ENCODE measurements around the gene DHRS3. TPM values are rescaled to one million over a fixed set of nuclear protein-coding genes. Genes with fewer than 3 reads are reported as not detected.

The DHRS3 gene
- total and polyA plus RNA-seq, 8 donors = 15.1 to 103 (median 58.2) TPM

GRCh38 chr1:12585951-12586942 lies 31.8 kb downstream of the DHRS3 start:
- WGBS, 5 donors = 71 to 84% (median 80%) methylated on average over 16 to 19 of the region's 19 CpGs
- Histone ChIP-seq H3K4me1 (peaks cover 10 to 56% (median 27%) of the 10 kb centered on the region in 4 donors), H3K27me3 (no peaks in the 10 kb centered on the region), H3K4me3 (no peak overlapping the region), H3K36me3 (peaks cover 0 to 54% (median 20%) of the 10 kb centered on the region in 4 donors), H3K9me3 (no peaks in the 10 kb centered on the region), H3K27ac (peak overlapping the region; percentile 8 to 70 (median 37))
- DNase-seq = no peak
- intact Hi-C loops (cut with DNase I; ENCODE audit: low total_unique reads) = no loop called here
- TF ChIP-seq POLR2A (IDR thresholded peaks at IDR 0.05) (no peak), EP300 (IDR thresholded peaks at IDR 0.05) (no peak), CTCF (IDR thresholded peaks at IDR 0.05) (no peak), POLR2AphosphoS5 (IDR thresholded peaks at IDR 0.05) (no peak)

- intact Hi-C loops (cut with DNase I; ENCODE audit: low total_unique reads) = no loop called here
- Histone ChIP-seq H3K9me3 (no peaks in the 10 kb centered on the region), H3K4me3 (no peak overlapping the region), H3K36me3 (peaks cover 0 to 55% (median 21%) of the 10 kb centered on the region in 4 donors), H3K4me1 (peaks cover 3 to 56% (median 26%) of the 10 kb centered on the region in 4 donors), H3K27me3 (no peaks in the 10 kb centered on the region), H3K27ac (peak overlapping the region; percentile 8 to 70 (median 37))
- 75 to 84% (median 79%) methylated on average over 8 to 10 of the region's 10 CpGs for WGBS, 5 donors
- DNase-seq = no peak
- TF ChIP-seq POLR2AphosphoS5 (IDR thresholded peaks at IDR 0.05) = no peak
- TF ChIP-seq POLR2A (IDR thresholded peaks at IDR 0.05) = no peak
- no peak for TF ChIP-seq EP300 (IDR thresholded peaks at IDR 0.05)
- no peak for TF ChIP-seq CTCF (IDR thresholded peaks at IDR 0.05)
These were observed 32.5 kb downstream of the DHRS3 start for GRCh38 chr1:12585536-12585935.

GRCh38 chr1:12584900-12585525 lies 33.0 kb downstream of the DHRS3 start:
- Histone ChIP-seq H3K27ac (peak overlapping the region in 3 of 5 donors; percentile 35 to 70 (median 50)), H3K27me3 (no peaks in the 10 kb centered on the region), H3K9me3 (no peaks in the 10 kb centered on the region), H3K36me3 (peaks cover 4 to 55% (median 24%) of the 10 kb centered on the region in 4 donors), H3K4me1 (peaks cover 0 to 54% (median 26%) of the 10 kb centered on the region in 4 donors), H3K4me3 (no peak overlapping the region)
- TF ChIP-seq EP300 (IDR thresholded peaks at IDR 0.05) (no peak), POLR2A (IDR thresholded peaks at IDR 0.05) (no peak), POLR2AphosphoS5 (IDR thresholded peaks at IDR 0.05) (no peak), CTCF (IDR thresholded peaks at IDR 0.05) (no peak)
- DNase-seq = no peak
- 71 to 91% (median 79%) methylated on average over 5 to 6 of the region's 6 CpGs for WGBS, 5 donors
- intact Hi-C loops (cut with DNase I; ENCODE audit: low total_unique reads) = no loop called here

- no peak overlapping the region for H3K27ac ChIP-seq
These were observed 34.5 kb downstream of the DHRS3 start for GRCh38 chr1:12583484-12583883.

More at GRCh38 chr1:12583484-12583883, 34.5 kb downstream of the DHRS3 start:
- peaks cover 18 to 65% (median 36%) of the 10 kb centered on the region in 4 donors for H3K36me3 ChIP-seq
- DNase-seq = no peak
- no peak overlapping the region for H3K4me3 ChIP-seq
- no peaks in the 10 kb centered on the region for H3K27me3 ChIP-seq
- H3K4me1 ChIP-seq = peaks cover 0 to 48% (median 28%) of the 10 kb centered on the region in 4 donors
- no peaks in the 10 kb centered on the region for H3K9me3 ChIP-seq
- intact Hi-C loops (cut with DNase I; ENCODE audit: low total_unique reads) = no loop called here
- no peak for TF ChIP-seq POLR2A (IDR thresholded peaks at IDR 0.05)
- TF ChIP-seq CTCF (IDR thresholded peaks at IDR 0.05) = no peak
- TF ChIP-seq POLR2AphosphoS5 (IDR thresholded peaks at IDR 0.05) = no peak
- TF ChIP-seq EP300 (IDR thresholded peaks at IDR 0.05) = no peak
